ENCODE data around the gene ERP27.

DNA sequence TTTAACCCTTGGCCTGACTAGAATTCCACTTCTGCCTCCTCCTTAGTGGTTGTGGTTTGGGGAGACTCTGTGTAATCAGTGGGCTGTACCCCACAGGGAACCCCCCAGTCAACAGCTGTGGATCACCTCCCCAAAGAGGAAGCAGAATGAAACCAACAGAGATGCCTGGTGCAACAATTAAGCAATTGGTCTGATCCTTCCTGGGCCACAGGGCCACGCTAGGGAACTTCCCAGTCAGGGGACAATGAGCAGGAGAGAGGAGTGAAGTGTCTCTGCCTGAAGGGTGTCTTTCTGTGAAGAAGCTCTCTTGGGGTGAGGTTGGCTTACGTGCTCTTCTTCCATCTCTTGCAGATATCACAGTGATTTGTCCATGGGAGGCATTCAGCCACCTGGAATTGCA, 42.7 kb upstream of the ERP27 start:
- TF ChIP-seq, protein P1, sequence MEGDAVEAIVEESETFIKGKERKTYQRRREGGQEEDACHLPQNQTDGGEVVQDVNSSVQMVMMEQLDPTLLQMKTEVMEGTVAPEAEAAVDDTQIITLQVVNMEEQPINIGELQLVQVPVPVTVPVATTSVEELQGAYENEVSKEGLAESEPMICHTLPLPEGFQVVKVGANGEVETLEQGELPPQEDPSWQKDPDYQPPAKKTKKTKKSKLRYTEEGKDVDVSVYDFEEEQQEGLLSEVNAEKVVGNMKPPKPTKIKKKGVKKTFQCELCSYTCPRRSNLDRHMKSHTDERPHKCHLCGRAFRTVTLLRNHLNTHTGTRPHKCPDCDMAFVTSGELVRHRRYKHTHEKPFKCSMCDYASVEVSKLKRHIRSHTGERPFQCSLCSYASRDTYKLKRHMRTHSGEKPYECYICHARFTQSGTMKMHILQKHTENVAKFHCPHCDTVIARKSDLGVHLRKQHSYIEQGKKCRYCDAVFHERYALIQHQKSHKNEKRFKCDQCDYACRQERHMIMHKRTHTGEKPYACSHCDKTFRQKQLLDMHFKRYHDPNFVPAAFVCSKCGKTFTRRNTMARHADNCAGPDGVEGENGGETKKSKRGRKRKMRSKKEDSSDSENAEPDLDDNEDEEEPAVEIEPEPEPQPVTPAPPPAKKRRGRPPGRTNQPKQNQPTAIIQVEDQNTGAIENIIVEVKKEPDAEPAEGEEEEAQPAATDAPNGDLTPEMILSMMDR (IDR thresholded peaks at IDR 0.05; ENCODE audit: low read depth, low read length): no peak
- TF ChIP-seq POLR2A (IDR thresholded peaks at IDR 0.05; ENCODE audit: extremely low read depth, insufficient read length): no peak
- no peak; the same call in 1 of the 2 replicates for TF ChIP-seq MYC (IDR thresholded peaks at IDR 0.05; ENCODE audit: low read depth, low read length)
